HG03520 (cell line): ENCODE measurements around the gene ARHGAP9.

ENCODE experiments used
- ATAC-seq: cut with Tn5 transposase; IDR thresholded peaks from one replicate; pipeline ENCODE4 v1.9.1; 2021; ENCODE audit warnings: mild to moderate bottlenecking, moderate library complexity; ENCODE audit not compliant: unreplicated experiment

Gene ARHGAP9

GRCh38 chr12:57479376-57480115, at the start of gene ARHGAP9:
Gene ARHGAP9, minus strand, starts transcription at chr12:57479866. Its CDS starts 460 bp downstream, at chr12:57479406.
- peak; percentile 48 for ATAC-seq

- no peak for ATAC-seq
Observed at GRCh38 chr12:57528831-57529555, 49.3 kb upstream of the ARHGAP9 start.

- no peak for ATAC-seq
Observed at GRCh38 chr12:57528176-57528575, 48.5 kb upstream of the ARHGAP9 start.

GRCh38 chr12:57527184-57527583, 47.5 kb upstream of the ARHGAP9 start:
- ATAC-seq = no peak

GRCh38 chr12:57526477-57527126, 46.9 kb upstream of the ARHGAP9 start:
- ATAC-seq = no peak

- no peak for ATAC-seq
Observed at GRCh38 chr12:57525615-57526383, 46.1 kb upstream of the ARHGAP9 start.

GRCh38 chr12:57524814-57525614, 45.3 kb upstream of the ARHGAP9 start:
- ATAC-seq = no peak

GRCh38 chr12:57523706-57524614, 44.3 kb upstream of the ARHGAP9 start:
- ATAC-seq = no peak

- no peak for ATAC-seq
Observed at GRCh38 chr12:57522887-57523705, 43.4 kb upstream of the ARHGAP9 start.

GRCh38 chr12:57522011-57522886, 42.6 kb upstream of the ARHGAP9 start, which contains the start of gene MBD6:
Gene MBD6, plus strand, starts transcription at chr12:57522824. Its CDS starts 1,480 bp downstream, at chr12:57524304.
- peak; percentile 35 for ATAC-seq

- ATAC-seq = no peak
Observed at GRCh38 chr12:57521525-57522010, 41.9 kb upstream of the ARHGAP9 start.

GRCh38 chr12:57520053-57520818, 40.6 kb upstream of the ARHGAP9 start, which contains the start of gene DDIT3:
Gene DDIT3, minus strand, starts transcription at chr12:57520514. Its CDS starts 3,108 bp downstream, at chr12:57517406.
- peak; percentile 57 for ATAC-seq

- no peak for ATAC-seq
Observed at GRCh38 chr12:57519796-57520052, 40.1 kb upstream of the ARHGAP9 start.

- ATAC-seq = no peak
Observed at GRCh38 chr12:57518920-57519795, 39.5 kb upstream of the ARHGAP9 start.

GRCh38 chr12:57518176-57518919, 38.7 kb upstream of the ARHGAP9 start:
- no peak for ATAC-seq
